A673 (cell line): Measurements from ENCODE around the gene TAF4. TPM values are rescaled to one million over a fixed set of nuclear protein-coding genes. Genes with fewer than 3 reads are reported as not detected.
"Not testable (repeated sequence)": the region's sequence is repeated elsewhere in the genome, so short reads cannot be mapped to it uniquely, and the experiment has no call there.

Source experiments
- BruUV-seq: library from RNA; stranded (reverse); fragments of 400-500 nt; replicated peaks from 2 replicates; lab custom pipeline; 2021; lab: Mats Ljungman, UMichigan
- CTCF ChIA-PET: fragments of 300-600 bp; sonication (Branson Sonifier 250); formaldehyde crosslinking; loops from one replicate; lab custom pipeline; 2022; ENCODE audit warnings: antibody characterized with exemption; lab: Charles Lee
- POLR2A ChIA-PET: fragments of 300-600 bp; sonication (Branson Sonifier 250); formaldehyde crosslinking; loops from one replicate; lab custom pipeline; 2022; ENCODE audit warnings: antibody characterized with exemption; ENCODE audit not compliant: low non-redundant PET; lab: Charles Lee
- DNase-seq: peaks from one replicate; pipeline ENCODE4 v3.0.0-alpha.2; 2015; ENCODE audit warnings: low spot score
- H3K27ac ChIP-seq: fragments of 200-600 bp; sonication (generic); 2 replicates; pipeline ENCODE4 v1.5.1; 2016; ENCODE audit warnings: mixed run types, low read depth, mild to moderate bottlenecking, mixed read lengths, antibody characterized with exemption, low read length; ENCODE audit not compliant: poor library complexity, severe bottlenecking
- H3K27me3 ChIP-seq: fragments of 200-600 bp; sonication (generic); replicated peaks from 2 replicates; pipeline ENCODE4 v1.6.1; 2017; ENCODE audit warnings: mixed run types, low read depth, mild to moderate bottlenecking, mixed read lengths, antibody characterized with exemption, low read length; ENCODE audit not compliant: insufficient read depth, poor library complexity
- H3K36me3 ChIP-seq: fragments of 200-600 bp; sonication (generic); 2 replicates; pipeline ENCODE4 v1.6.1; 2016; ENCODE audit warnings: mixed run types, mild to moderate bottlenecking, mixed read lengths, antibody characterized with exemption, low read length; ENCODE audit not compliant: insufficient read depth, poor library complexity, severe bottlenecking
- H3K4me1 ChIP-seq: fragments of 200-600 bp; sonication (generic); 2 replicates; pipeline ENCODE4 v1.6.1; 2017; ENCODE audit warnings: mixed run types, mild to moderate bottlenecking, mixed read lengths, antibody characterized with exemption, low read length; ENCODE audit not compliant: insufficient read depth, poor library complexity, severe bottlenecking
- H3K4me3 ChIP-seq: fragments of 200-600 bp; sonication (generic); 2 replicates; pipeline ENCODE4 v1.5.1; 2016; ENCODE audit warnings: low read depth, mixed run types, mild to moderate bottlenecking, mixed read lengths, low read length; ENCODE audit not compliant: poor library complexity, severe bottlenecking
- H3K9me3 ChIP-seq: fragments of 200-600 bp; sonication (generic); 2 replicates; pipeline ENCODE4 v1.6.1; 2016; ENCODE audit warnings: mixed run types, low read depth, mild to moderate bottlenecking, mixed read lengths, antibody characterized with exemption, low read length; ENCODE audit not compliant: poor library complexity, severe bottlenecking
- CTCF ChIP-seq: fragments of 300-800, 200-600 bp; sonication (generic); conservative IDR thresholded peaks from 2 replicates; pipeline ENCODE4 v1.5.1; 2017; ENCODE audit warnings: low read depth, mild to moderate bottlenecking, antibody characterized with exemption, low read length, moderate library complexity, mixed read lengths
- EZH2 ChIP-seq: fragments of 200-600 bp; sonication (generic); IDR thresholded peaks from 2 replicates; pipeline ENCODE4 v1.6.1; 2017; ENCODE audit warnings: borderline replicate concordance, low read depth, mild to moderate bottlenecking, mixed read lengths, antibody characterized with exemption, low read length; ENCODE audit not compliant: poor library complexity, severe bottlenecking
- intact Hi-C: fragments of 100-400 bp; cut with micrococcal nuclease; formaldehyde crosslinking; loops from one replicate; pipeline ENCODE4 v1.10.0; 2022; ENCODE audit not compliant: unreplicated experiment
- total RNA-seq: library from RNA; stranded (reverse); gene quantifications from 2 replicates; pipeline ENCODE4 v1.2.3, GENCODE V29; 2021

TAF4 gene
- total RNA-seq, 1 experiment from 2014 or later, result 37.0 TPM

GRCh38 chr20:61982191-61982950 lies 83.3 kb downstream of the TAF4 start:
- no peak overlapping the region for H3K27ac ChIP-seq
- CTCF ChIA-PET, result no interaction called here
- H3K27me3 ChIP-seq, result no peaks in the 10 kb centered on the region
- intact Hi-C loops, result no loop called here
- POLR2A ChIA-PET, result no interaction called here
- TF ChIP-seq CTCF, result no peak
- TF ChIP-seq EZH2, result no peak
- DNase-seq, result no peak
- no TSS peak for BruUV-seq
- no peak overlapping the region for H3K4me3 ChIP-seq
- H3K36me3 ChIP-seq, result no peaks in the 10 kb centered on the region
- no peaks in the 10 kb centered on the region for H3K4me1 ChIP-seq
- no peaks in the 10 kb centered on the region for H3K9me3 ChIP-seq

GRCh38 chr20:61981691-61982090 lies 84.0 kb downstream of the TAF4 start:
- H3K27ac ChIP-seq, H3K36me3 ChIP-seq, intact Hi-C loops, DNase-seq, H3K27me3 ChIP-seq, POLR2A ChIA-PET, H3K4me1 ChIP-seq, CTCF ChIA-PET, H3K4me3 ChIP-seq, H3K9me3 ChIP-seq, BruUV-seq: not testable (repeated sequence)

- Histone ChIP-seq H3K9me3 (no peaks in the 10 kb centered on the region), H3K36me3 (no peaks in the 10 kb centered on the region), H3K27me3 (no peaks in the 10 kb centered on the region), H3K4me3 (no peak overlapping the region), H3K4me1 (no peaks in the 10 kb centered on the region), H3K27ac (no peak overlapping the region)
- POLR2A ChIA-PET, result no interaction called here
- no TSS peak for BruUV-seq
- CTCF ChIA-PET, result no interaction called here
- TF ChIP-seq CTCF, result 0 out of 2 replicates have a peak, but pooled peaks have one; percentile 28
- no peak for TF ChIP-seq EZH2
- intact Hi-C loops, result no loop called here
- no peak for DNase-seq
These were observed 84.8 kb downstream of the TAF4 start for GRCh38 chr20:61980647-61981583.
